ENCODE data around the gene MADCAM1.

- TF ChIP-seq BMI1 (IDR thresholded peaks at IDR 0.05; ENCODE audit: borderline replicate concordance), result no peak
- no peak for TF ChIP-seq ZNF384 (IDR thresholded peaks at IDR 0.05; ENCODE audit: borderline replicate concordance, low read depth, low read length)
- TF ChIP-seq MXI1 (IDR thresholded peaks at IDR 0.05; ENCODE audit: low read depth, low read length), result 0 out of 2 replicates have a peak, but pooled peaks have one; percentile 12
- no peak for TF ChIP-seq REST (IDR thresholded peaks at IDR 0.05; ENCODE audit: low read depth, low read length)
Observed at GRCh38 chr19:488505-489417, 7.5 kb upstream of the MADCAM1 start.
